Activated naive CD4-positive, alpha-beta T cell treated with anti-CD3 and anti-CD28 coated beads for 36 hours (primary cell): ENCODE results near the gene DNAI7. TPM values are rescaled to one million over a fixed set of nuclear protein-coding genes. Genes with fewer than 3 reads are reported as not detected.

Experiments used
- CTCF ChIA-PET: fragments of 350-600 bp; sonication (Branson Sonifier 250); formaldehyde crosslinking; loops from one replicate; lab custom pipeline; 2021; ENCODE audit warnings: antibody characterized with exemption; lab: Charles Lee
- DNase-seq: peaks from one replicate; pipeline ENCODE4 v3.0.0-alpha.2; 2020
- H3K27ac Mint-ChIP-seq: one replicate; pipeline ENCODE4 v1.8.0; 2021; ENCODE audit warnings: mild to moderate bottlenecking, mixed read lengths
- H3K27me3 Mint-ChIP-seq: one replicate; pipeline ENCODE4 v1.8.0; 2021; ENCODE audit warnings: low read depth, mixed read lengths
- H3K36me3 Mint-ChIP-seq: one replicate; pipeline ENCODE4 v1.8.0; 2021; ENCODE audit warnings: low read depth, mixed read lengths
- H3K4me1 Mint-ChIP-seq: one replicate; pipeline ENCODE4 v1.8.0; 2021; ENCODE audit warnings: low read depth, mixed read lengths
- H3K4me3 Mint-ChIP-seq: one replicate; pipeline ENCODE4 v1.8.0; 2021; ENCODE audit warnings: mild to moderate bottlenecking, moderate library complexity, mixed read lengths
- H3K9me3 Mint-ChIP-seq: one replicate; pipeline ENCODE4 v1.8.0; 2021; ENCODE audit warnings: mixed read lengths
- intact Hi-C: fragments of 100-400 bp; cut with micrococcal nuclease; formaldehyde crosslinking; loops from one replicate; pipeline ENCODE4 v1.15.1; 2023
- total RNA-seq, 2 experiments: library from RNA; stranded (reverse); gene quantifications; one replicate each; pipeline ENCODE4 v1.2.3, GENCODE V29; 2021

The DNAI7 gene, protein sequence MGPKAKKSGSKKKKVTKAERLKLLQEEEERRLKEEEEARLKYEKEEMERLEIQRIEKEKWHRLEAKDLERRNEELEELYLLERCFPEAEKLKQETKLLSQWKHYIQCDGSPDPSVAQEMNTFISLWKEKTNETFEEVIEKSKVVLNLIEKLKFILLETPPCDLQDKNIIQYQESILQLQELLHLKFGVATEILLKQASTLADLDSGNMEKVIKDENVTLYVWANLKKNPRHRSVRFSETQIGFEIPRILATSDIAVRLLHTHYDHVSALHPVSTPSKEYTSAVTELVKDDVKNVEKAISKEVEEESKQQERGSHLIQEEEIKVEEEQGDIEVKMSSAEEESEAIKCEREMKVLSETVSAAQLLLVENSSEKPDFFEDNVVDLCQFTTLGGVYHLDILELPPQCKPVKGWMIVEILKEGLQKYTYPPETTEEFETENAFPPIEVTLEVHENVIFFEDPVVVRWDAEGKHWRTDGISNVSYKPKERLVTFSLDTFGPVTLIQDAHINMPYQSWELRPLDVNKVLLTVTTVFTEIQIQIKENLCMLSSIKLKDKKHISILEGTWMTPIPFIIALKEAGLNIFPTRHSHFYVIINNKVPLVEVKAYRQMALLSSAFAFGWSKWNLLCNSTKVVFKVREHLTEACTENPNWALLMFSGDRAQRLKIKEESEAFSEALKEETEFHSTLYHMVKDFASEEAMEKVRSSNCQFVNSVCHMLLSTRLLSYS
- under 1 TPM; 0.10 to 0.35 TPM for total RNA-seq

DNA sequence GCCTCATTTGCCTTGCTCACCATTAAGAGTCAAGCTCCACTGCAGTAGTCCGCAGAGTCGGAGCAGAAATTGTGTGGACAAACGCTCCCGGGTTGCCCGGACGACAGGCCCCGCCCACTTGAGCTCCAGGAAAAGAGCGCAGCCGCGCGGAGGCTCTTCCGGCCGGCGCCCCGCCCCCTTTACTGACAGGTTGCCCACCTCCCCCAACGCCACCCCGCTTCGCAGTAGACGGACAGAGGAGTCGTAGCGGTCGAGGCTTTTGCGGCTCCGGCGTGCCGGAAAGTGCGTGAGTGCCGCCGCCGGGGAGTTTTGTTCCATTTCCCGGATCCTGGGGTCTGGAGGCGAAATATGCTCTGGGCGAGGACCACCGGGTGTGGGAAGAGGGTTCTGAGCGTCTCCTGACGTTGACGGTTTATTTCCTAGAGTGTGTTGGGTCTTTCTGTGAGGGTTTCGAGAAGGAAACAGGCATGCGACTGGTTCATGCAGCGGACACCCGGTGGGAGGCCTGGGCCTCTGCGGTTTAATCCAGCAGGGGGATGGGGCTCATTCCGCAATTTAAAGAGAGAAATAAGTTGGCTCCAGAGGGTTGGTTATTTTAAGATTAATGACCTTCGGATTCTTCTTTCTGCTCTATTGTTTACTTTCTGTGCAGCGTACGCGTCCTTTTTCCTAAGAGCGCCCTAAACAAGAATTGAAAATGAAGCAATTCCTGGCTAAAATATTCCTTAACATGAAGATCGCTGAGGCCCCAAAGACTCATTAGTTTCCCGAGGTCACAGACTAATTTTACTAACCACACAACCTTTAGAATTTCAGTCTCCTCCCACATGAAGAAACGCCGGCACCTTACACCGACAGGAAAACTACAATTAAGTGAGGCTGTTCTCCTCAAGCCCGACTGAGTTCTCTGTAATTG lies at the start of gene DNAI7, which contains the start of gene ETFRF1:
Gene DNAI7 (minus strand): TSS at position 105 of the 916 bp plus-strand sequence. CDS start 82 bp downstream, at position 23.
Gene ETFRF1 (plus strand): TSS at position 182 of the 916 bp plus-strand sequence. CDS start 8,720 bp downstream, outside the sequence.
- CTCF ChIA-PET: interaction anchor here (1.9 kb wide), 1 partner anchor 40 kb away, joined by 6 read pairs; no protein-coding TSS in a partner anchor
- H3K36me3 Mint-ChIP-seq: peaks cover 5% of the 10 kb centered on the region
- H3K27me3 Mint-ChIP-seq: no peaks in the 10 kb centered on the region
- H3K4me3 Mint-ChIP-seq: peak within 1 kb of the TSS; percentile 98
- intact Hi-C loops: loop anchor here (1.0 to 2.0 kb wide), 6 partner anchors 8 to 197 kb away; partner anchors contain the start of gene KRAS
- peaks cover 22% of the 10 kb centered on the region for H3K4me1 Mint-ChIP-seq
- peak; percentile 94 for DNase-seq
- peak within 1 kb of the TSS; percentile 94 for H3K27ac Mint-ChIP-seq
- no peaks in the 10 kb centered on the region for H3K9me3 Mint-ChIP-seq

DNA sequence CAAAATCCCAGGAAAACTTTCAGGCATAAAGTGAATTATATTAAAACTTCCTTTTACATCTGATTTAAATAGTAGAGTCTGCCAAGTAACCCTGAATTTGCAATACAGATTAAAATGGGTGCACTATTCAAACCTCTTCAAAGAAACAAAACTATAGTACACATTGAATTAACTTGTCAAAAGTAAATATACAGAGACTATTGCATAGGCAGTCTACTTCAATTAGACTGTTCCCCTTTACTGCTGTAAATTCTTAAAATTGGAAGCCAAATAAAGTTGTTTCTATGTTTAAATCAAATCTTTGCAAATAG lies 48.7 kb upstream of the DNAI7 start:
- H3K9me3 Mint-ChIP-seq: no peaks in the 10 kb centered on the region
- no peak overlapping the region for H3K27ac Mint-ChIP-seq
- H3K27me3 Mint-ChIP-seq: no peaks in the 10 kb centered on the region
- peaks cover 53% of the 10 kb centered on the region for H3K4me1 Mint-ChIP-seq
- no peak overlapping the region for H3K4me3 Mint-ChIP-seq
- DNase-seq: no peak
- H3K36me3 Mint-ChIP-seq: peaks cover 26% of the 10 kb centered on the region
- intact Hi-C loops: no loop called here
- CTCF ChIA-PET: no interaction called here

DNA sequence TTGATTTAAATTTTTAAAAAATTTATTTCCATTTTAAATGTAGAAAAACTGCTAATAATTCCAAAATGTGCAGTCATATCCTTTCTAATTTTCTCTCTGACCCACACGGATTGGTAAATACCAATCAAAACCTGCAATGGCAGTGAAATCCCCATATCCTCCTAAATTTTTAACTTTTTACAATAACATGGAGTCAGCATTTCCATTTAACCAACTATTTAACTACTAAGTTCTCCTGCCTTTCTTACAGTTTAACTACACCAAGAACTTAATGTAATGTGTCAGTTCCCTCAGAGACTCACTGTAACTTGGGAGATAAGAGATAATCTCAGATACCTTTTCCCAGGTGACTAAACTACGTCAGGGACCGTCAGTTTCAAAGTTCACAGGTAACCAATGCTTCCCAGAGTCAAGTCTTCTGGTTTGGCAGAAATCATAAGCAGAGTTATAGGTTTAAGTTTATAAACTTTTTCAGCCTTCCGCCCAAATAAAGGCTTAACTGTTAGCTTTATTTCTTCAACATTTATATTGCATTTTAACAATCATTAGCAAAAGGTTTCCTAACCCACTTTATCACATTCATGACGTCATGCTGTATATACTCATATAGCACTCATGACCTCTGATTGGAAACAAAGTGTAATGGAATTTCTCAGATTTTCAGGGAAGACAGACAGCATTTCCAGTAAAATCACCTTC lies 48.2 kb upstream of the DNAI7 start:
- intact Hi-C loops: no loop called here
- Mint-ChIP-seq H3K27me3 (no peaks in the 10 kb centered on the region), H3K4me3 (no peak overlapping the region), H3K4me1 (peaks cover 48% of the 10 kb centered on the region), H3K27ac (no peak overlapping the region), H3K36me3 (peaks cover 24% of the 10 kb centered on the region), H3K9me3 (no peaks in the 10 kb centered on the region)
- CTCF ChIA-PET: no interaction called here
- no peak for DNase-seq

DNA sequence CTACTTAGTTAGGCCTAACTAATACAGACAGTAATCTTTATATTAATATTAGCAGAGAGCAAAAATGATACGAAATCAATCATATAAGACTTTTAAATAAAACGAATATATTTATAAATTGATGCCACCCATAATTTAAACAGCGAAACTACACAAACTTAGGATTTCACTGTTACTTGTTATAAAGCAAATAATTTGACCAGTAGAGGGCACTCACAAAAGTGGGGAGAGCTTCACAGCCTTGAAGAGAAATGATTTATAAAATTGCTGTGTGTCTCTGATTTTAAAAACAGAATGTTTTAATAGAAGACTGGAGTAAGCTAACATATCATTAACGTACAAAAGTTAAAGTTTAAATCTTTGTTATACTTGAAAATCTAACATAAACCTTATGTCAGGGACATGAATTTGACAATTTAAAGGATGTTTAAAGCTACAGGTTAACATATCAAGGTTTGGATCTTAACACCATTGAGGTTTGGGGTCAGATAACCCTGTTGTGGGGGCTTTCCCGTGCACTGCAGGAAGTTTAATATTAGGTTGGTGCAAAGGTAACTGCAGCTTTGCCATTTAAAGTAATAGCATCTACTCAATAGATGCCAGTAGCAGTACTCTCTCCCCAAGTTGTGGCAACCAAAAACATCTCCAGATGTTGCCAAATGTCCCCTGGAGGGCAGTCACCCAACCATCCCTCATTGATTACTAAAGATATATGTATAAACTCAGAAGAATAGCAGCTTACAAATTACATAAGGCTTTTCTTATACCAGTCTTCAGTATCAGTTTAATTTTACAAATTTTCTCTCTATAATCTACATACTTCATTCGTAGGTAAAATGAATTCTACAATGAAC lies 46.4 kb upstream of the DNAI7 start:
- H3K27ac Mint-ChIP-seq: no peak overlapping the region
- intact Hi-C loops: loop anchor here (1.0 to 2.0 kb wide), 5 partner anchors 10 to 146 kb away; no protein-coding TSS in a partner anchor
- no peaks in the 10 kb centered on the region for H3K27me3 Mint-ChIP-seq
- H3K4me1 Mint-ChIP-seq: peaks cover 46% of the 10 kb centered on the region
- H3K9me3 Mint-ChIP-seq: no peaks in the 10 kb centered on the region
- H3K36me3 Mint-ChIP-seq: peaks cover 26% of the 10 kb centered on the region
- CTCF ChIA-PET: interaction anchor here (0.6 to 2.5 kb wide), 25 partner anchors 9 to 1639 kb away, joined by 3 to 21 read pairs (median 3); partner anchors contain the start of gene KRAS
- H3K4me3 Mint-ChIP-seq: no peak overlapping the region
- DNase-seq: no peak

DNA sequence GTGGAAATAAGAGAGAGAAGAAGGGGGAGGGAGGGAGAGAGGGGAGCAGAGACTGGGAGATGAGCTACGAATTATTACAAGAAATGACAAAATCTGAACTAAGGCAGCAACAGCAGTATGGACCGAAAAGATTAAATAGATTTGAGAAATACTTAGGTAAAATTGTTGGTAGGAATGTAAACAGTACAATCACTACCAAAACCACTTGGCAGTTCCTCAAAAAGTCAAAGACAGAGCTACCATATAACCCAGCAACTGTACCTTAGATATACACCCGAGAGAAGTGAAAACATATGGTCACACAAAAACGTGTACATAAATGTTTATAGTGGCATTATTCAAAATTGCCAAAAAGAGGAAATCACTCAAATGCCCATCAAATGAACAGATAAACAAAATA lies 41.7 kb upstream of the DNAI7 start:
- CTCF ChIA-PET: no interaction called here
- intact Hi-C loops: no loop called here

DNA sequence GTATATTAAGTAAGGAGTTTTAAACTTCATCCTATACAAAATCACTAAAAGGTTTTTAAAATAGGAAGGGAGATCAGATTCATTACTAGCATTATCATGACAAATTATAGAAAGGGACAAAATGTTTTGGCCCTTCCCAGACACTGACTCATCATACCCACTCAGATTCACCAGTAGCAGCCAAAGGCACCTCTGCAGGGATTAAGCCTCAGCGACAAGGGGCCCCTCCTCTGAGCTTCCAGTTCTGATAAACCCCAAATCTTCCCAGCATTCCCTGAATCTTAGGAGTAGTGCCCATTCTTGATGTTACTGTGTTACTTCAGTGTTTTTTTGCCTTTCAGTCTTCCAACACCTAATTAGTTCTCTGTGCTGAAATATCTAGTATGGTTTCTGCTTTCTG lies 41.2 kb upstream of the DNAI7 start:
- Mint-ChIP-seq H3K27me3 (no peaks in the 10 kb centered on the region), H3K27ac (no peak overlapping the region)
- intact Hi-C loops: no loop called here

More for the DNA sequence above, 41.7 kb upstream of the DNAI7 start:
- peaks cover 16% of the 10 kb centered on the region for H3K4me1 Mint-ChIP-seq
- DNase-seq: no peak
- peaks cover 22% of the 10 kb centered on the region for H3K36me3 Mint-ChIP-seq
- H3K27ac Mint-ChIP-seq: no peak overlapping the region
- no peaks in the 10 kb centered on the region for H3K27me3 Mint-ChIP-seq
- H3K9me3 Mint-ChIP-seq: no peaks in the 10 kb centered on the region
- H3K4me3 Mint-ChIP-seq: no peak overlapping the region

DNA sequence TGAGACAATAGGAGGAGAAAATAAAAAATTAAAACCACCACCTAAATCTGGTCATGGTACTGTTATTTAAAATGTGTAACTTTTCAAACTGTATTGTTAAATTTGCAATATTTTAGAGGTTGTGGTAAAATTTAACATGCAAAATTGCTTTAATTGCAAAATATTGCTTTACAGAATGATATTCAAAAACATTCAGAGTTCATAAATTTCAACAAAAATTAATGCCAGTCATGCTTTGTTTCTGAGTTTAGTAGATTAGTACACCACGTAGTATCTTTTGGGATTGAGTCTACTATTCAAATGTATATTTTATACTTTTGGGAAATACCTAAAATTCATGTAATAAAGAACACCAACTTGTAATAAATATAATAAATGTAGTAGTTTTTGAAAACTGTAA lies 18.4 kb upstream of the DNAI7 start:
- Mint-ChIP-seq H3K4me3 (no peak overlapping the region), H3K27ac (no peak overlapping the region), H3K9me3 (no peaks in the 10 kb centered on the region), H3K4me1 (peaks cover 10% of the 10 kb centered on the region), H3K27me3 (no peaks in the 10 kb centered on the region), H3K36me3 (peaks cover 19% of the 10 kb centered on the region)
- CTCF ChIA-PET: interaction anchor here (0.6 kb wide), 1 partner anchor 105 kb away, joined by 5 read pairs; no protein-coding TSS in a partner anchor
- intact Hi-C loops: loop anchor here (10.0 kb wide), 1 partner anchor 751 kb away; no protein-coding TSS in a partner anchor
- no peak for DNase-seq

More for the DNA sequence above, 41.2 kb upstream of the DNAI7 start:
- no peak overlapping the region for H3K4me3 Mint-ChIP-seq
- DNase-seq: no peak
- CTCF ChIA-PET: no interaction called here
- H3K9me3 Mint-ChIP-seq: no peaks in the 10 kb centered on the region
- peaks cover 22% of the 10 kb centered on the region for H3K36me3 Mint-ChIP-seq
- peaks cover 14% of the 10 kb centered on the region for H3K4me1 Mint-ChIP-seq

DNA sequence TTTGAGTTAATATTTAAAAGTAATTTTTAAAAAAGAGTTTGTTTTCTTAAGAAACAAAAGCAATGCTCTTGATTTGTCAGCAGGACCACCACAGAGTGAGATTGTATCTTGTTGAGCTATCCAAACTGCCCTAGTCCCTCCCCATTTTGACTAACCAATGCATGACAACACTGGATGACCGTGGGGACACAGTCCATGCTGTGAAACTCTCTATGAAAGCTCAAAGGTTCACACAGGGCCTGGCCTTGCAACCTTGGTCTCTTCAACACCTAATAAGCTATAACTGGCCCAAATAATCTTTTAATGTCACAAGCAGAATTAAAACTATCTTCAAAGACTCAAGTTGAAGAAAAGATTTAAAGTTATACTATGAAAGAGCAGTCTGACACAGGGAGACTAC lies 13.6 kb upstream of the DNAI7 start:
- Mint-ChIP-seq H3K27ac (peak overlapping the region; percentile 46), H3K4me1 (peaks cover 11% of the 10 kb centered on the region), H3K36me3 (peaks cover 11% of the 10 kb centered on the region), H3K4me3 (no peak overlapping the region), H3K9me3 (no peaks in the 10 kb centered on the region), H3K27me3 (no peaks in the 10 kb centered on the region)
- intact Hi-C loops: no loop called here
- CTCF ChIA-PET: interaction anchor here (0.6 to 0.9 kb wide), 2 partner anchors 26 to 1347 kb away, joined by 3 to 4 read pairs; no protein-coding TSS in a partner anchor
- DNase-seq: no peak

DNA sequence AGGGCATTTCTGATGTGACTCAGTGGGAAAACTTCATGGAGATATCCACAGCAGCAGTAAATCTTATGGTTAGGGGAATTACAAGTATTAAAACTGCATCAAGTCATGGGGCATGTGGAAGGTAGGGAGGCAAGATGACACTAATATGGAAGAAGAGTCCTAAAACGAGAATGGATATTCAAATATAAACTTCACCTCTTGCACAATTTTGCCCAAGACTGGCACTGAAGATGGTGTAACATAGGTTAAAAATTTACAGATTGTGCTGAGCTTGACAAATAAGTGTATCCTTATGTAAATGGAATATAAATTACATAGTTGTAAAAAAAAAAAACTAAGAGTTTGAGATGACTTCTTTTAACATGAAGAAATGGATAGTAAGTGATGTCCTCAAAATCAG lies 12.9 kb upstream of the DNAI7 start:
- CTCF ChIA-PET: no interaction called here
- H3K4me1 Mint-ChIP-seq: peaks cover 15% of the 10 kb centered on the region
- intact Hi-C loops: no loop called here
- H3K27me3 Mint-ChIP-seq: no peaks in the 10 kb centered on the region
- peaks cover 15% of the 10 kb centered on the region for H3K36me3 Mint-ChIP-seq
- no peaks in the 10 kb centered on the region for H3K9me3 Mint-ChIP-seq
- no peak overlapping the region for H3K27ac Mint-ChIP-seq
- no peak for DNase-seq
- H3K4me3 Mint-ChIP-seq: no peak overlapping the region

DNA sequence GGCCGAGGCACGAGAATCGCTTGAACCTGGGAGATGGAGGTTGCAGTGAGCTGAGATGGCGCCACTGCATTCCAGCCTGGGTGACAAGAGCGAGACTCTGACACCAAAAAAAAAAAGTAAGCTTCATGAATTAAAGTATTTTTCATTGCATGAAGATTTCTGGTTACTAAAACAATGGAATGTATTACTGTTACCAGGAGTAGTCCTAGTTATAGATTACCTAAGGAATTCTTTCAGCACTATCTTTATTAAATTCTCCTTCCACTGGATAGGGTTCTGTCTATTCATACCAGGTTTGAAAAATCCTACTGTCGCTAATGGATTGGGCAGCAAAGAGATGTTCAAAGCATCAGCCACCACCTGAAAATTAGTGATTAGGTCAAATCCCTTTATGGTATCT lies 12.5 kb upstream of the DNAI7 start:
- intact Hi-C loops: no loop called here
- Mint-ChIP-seq H3K27ac (no peak overlapping the region), H3K9me3 (no peaks in the 10 kb centered on the region), H3K4me1 (peaks cover 15% of the 10 kb centered on the region), H3K27me3 (no peaks in the 10 kb centered on the region), H3K4me3 (no peak overlapping the region), H3K36me3 (peaks cover 15% of the 10 kb centered on the region)
- CTCF ChIA-PET: no interaction called here
- no peak for DNase-seq

DNA sequence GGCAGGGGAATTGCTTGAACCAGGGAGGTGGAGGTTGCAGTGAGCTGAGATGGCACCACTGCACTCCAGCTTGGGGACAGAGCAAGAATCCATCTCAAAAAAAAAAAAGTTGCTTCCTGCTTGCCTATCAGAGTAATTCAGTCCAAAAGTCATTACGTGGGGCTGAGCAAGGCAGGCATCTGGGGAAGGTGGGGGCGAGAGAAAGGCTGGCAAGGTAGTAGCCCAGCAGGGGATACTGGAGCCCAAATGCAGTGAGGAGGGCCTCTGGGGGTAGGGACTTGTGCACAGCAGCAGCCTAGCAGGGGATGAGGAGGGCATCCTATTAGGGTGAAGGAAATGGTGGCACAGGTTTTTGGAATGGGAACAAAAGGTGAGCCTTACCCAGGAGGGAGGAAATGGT lies 7.2 kb upstream of the DNAI7 start:
- intact Hi-C loops: no loop called here
- no peaks in the 10 kb centered on the region for H3K9me3 Mint-ChIP-seq
- no peak overlapping the region for H3K4me3 Mint-ChIP-seq
- CTCF ChIA-PET: no interaction called here
- no peak overlapping the region for H3K27ac Mint-ChIP-seq
- H3K4me1 Mint-ChIP-seq: peaks cover 10% of the 10 kb centered on the region
- no peaks in the 10 kb centered on the region for H3K27me3 Mint-ChIP-seq
- no peak for DNase-seq
- H3K36me3 Mint-ChIP-seq: peaks cover 17% of the 10 kb centered on the region
